ENCODE measurements around the gene ITGBL1.

ITGBL1 gene

GRCh38 chr13:101452519-101453485 lies at the start of gene ITGBL1:
Gene ITGBL1, plus strand, starts transcription at chr13:101452675. Its CDS starts 159 bp downstream, at chr13:101452834.
- DNase-seq = no peak

- no peak for DNase-seq
These were observed 45.7 kb upstream of the ITGBL1 start for GRCh38 chr13:101406791-101407190.

GRCh38 chr13:101408154-101408553 lies 44.3 kb upstream of the ITGBL1 start:
- no peak for DNase-seq

GRCh38 chr13:101408992-101409656 lies 43.4 kb upstream of the ITGBL1 start:
- DNase-seq = no peak

GRCh38 chr13:101412076-101412475 lies 40.4 kb upstream of the ITGBL1 start:
- no peak for DNase-seq

GRCh38 chr13:101415358-101416174 lies 36.9 kb upstream of the ITGBL1 start:
- no peak for DNase-seq

GRCh38 chr13:101416181-101417042 lies 36.1 kb upstream of the ITGBL1 start, which contains the start of gene NALCN:
Gene NALCN, minus strand, starts transcription at chr13:101416508. Its CDS starts 17,382 bp downstream, at chr13:101399126.
- no peak for DNase-seq

GRCh38 chr13:101417043-101417406 lies 35.5 kb upstream of the ITGBL1 start:
- DNase-seq = no peak

GRCh38 chr13:101417501-101417900 lies 35.0 kb upstream of the ITGBL1 start:
- no peak for DNase-seq

- DNase-seq = no peak
These were observed 28.6 kb upstream of the ITGBL1 start for GRCh38 chr13:101423872-101424271.

- DNase-seq = no peak
These were observed 27.9 kb upstream of the ITGBL1 start for GRCh38 chr13:101424381-101425155.

GRCh38 chr13:101425156-101425471 lies 27.4 kb upstream of the ITGBL1 start:
- no peak for DNase-seq

- DNase-seq = no peak
These were observed 26.9 kb upstream of the ITGBL1 start for GRCh38 chr13:101425623-101426022.

- no peak for DNase-seq
These were observed 22.7 kb upstream of the ITGBL1 start for GRCh38 chr13:101429733-101430132.

- DNase-seq = no peak
These were observed 18.6 kb upstream of the ITGBL1 start for GRCh38 chr13:101433895-101434294.

- no peak for DNase-seq
These were observed 18.0 kb upstream of the ITGBL1 start for GRCh38 chr13:101434486-101434885.

- no peak for DNase-seq
These were observed 4.6 kb upstream of the ITGBL1 start for GRCh38 chr13:101447852-101448251.

GRCh38 chr13:101449790-101450748 lies 2.4 kb upstream of the ITGBL1 start:
- DNase-seq = no peak

- DNase-seq = no peak
These were observed 1.7 kb upstream of the ITGBL1 start for GRCh38 chr13:101450749-101451130.

- no peak for DNase-seq
These were observed 834 bp upstream of the ITGBL1 start for GRCh38 chr13:101451641-101452040.

All from SHP77 (cell line).